H1 (cell line): ENCODE measurements around the gene LYRM4. TPM values are rescaled to one million over a fixed set of nuclear protein-coding genes. Genes with fewer than 3 reads are reported as not detected.

ENCODE experiments used
- CBX5 ChIP-seq: fragments of 300-800, 300-1000 bp; sonication (generic); IDR thresholded peaks from 2 replicates; pipeline ENCODE4 v1.7.1; 2016; ENCODE audit warnings: antibody characterized with exemption, low read length, low read depth
- polyA plus RNA-seq, 7 experiments: library from polyadenylated mRNA; depleted of rRNA in 3 of 7; stranded (reverse) in 5 of 7; unstranded in 2 of 7; fragments of >200 nt in 5 of 7; fragments of 200-250 nt in 2 of 7; gene quantifications; 1 replicate in 5 of 7; 2 replicates in 1 of 7; 4 replicates in 1 of 7; pipeline versions ENCODE4 v1.2.1 to v1.2.3, GENCODE V29; 2011 to 2013; ENCODE audit warnings: missing spikeins in 2 of 7, mixed read lengths in 2 of 7
- total RNA-seq: library from RNA; stranded (reverse); fragmentation: NEBNext Ultra II Directional; extraction: Animal tissue kit (Norgen Biotek cat#: 25700); gene quantifications from 2 replicates; pipeline ENCODE4 v1.2.1, GENCODE V29; 2021
- TF ChIP-seq, protein P1 (sequence below), 3 experiments: IDR thresholded peaks; 1 replicate in 2 of 3; 2 replicates in 1 of 3; pipeline versions ENCODE4 v1.5.1 to v1.6.1; 2011; ENCODE audit warnings: low read length in 3 of 3, mild to moderate bottlenecking in 3 of 3, inconsistent platforms in 2 of 3, low read depth in 1 of 3, moderate library complexity in 1 of 3; ENCODE audit not compliant: insufficient read depth in 1 of 3; ENCODE audit errors: control extremely low read depth in 1 of 3

LYRM4 gene
- total and polyA plus RNA-seq, 2 of the 8 experiments (the other 6 are each of a cell fraction or from before 2014, with no cell fraction given), result 56.6 to 62.8 TPM

DNA sequence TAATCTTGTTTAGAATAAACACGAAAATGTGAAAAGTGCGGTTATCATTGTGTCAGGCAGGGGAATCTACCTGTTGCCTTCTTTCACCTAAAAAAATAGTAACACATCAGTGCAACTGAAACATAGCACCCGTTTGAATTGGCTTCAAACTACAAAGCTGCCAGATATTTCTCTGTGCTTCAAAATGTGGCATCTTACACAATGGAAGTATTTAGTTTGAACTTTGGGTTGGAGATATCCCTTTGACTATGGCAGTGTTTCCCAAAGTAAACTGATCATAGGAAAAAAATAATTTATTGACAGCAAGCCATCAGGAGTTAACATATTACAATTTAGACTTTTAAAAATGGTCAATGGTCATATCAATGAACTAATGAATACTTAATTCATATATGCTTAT is 172.0 kb downstream of the LYRM4 start (continued):
- TF ChIP-seq, protein P1, sequence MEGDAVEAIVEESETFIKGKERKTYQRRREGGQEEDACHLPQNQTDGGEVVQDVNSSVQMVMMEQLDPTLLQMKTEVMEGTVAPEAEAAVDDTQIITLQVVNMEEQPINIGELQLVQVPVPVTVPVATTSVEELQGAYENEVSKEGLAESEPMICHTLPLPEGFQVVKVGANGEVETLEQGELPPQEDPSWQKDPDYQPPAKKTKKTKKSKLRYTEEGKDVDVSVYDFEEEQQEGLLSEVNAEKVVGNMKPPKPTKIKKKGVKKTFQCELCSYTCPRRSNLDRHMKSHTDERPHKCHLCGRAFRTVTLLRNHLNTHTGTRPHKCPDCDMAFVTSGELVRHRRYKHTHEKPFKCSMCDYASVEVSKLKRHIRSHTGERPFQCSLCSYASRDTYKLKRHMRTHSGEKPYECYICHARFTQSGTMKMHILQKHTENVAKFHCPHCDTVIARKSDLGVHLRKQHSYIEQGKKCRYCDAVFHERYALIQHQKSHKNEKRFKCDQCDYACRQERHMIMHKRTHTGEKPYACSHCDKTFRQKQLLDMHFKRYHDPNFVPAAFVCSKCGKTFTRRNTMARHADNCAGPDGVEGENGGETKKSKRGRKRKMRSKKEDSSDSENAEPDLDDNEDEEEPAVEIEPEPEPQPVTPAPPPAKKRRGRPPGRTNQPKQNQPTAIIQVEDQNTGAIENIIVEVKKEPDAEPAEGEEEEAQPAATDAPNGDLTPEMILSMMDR (IDR thresholded peaks at IDR 0.05; ENCODE audit: control extremely low read depth in 1 of 3, insufficient read depth in 1 of 3, low read depth in 1 of 3, low read length in 3 of 3), result no peak
- TF ChIP-seq CBX5, result no peak
